ENCODE data around the gene OTULINL. TPM values are rescaled to one million over a fixed set of nuclear protein-coding genes. Genes with fewer than 3 reads are reported as not detected.
A peak's percentile ranks its signal among the peaks of the same experiment; 100 is the strongest.

Gene OTULINL
- total RNA-seq, 5 donors from 2014 or later (not counting 1 experiment from before 2014, with no cell fraction given): 30.0 to 50.1 (median 32.6) TPM

GRCh38 chr5:14560091-14560595 lies 21.4 kb upstream of the OTULINL start:
- Histone ChIP-seq H3K36me3 (ENCODE audit: control insufficient read depth in 2 of 2, extremely low read depth in 1 of 2, insufficient read depth in 1 of 2, low read length in 1 of 2) (no peaks in the 10 kb centered on the region), H3K27me3 (replicated peaks in 1 of 2; ENCODE audit: control insufficient read depth in 2 of 2, extremely low read depth in 1 of 2, insufficient read depth in 2 of 2, low read length in 1 of 2) (peaks cover 0 to 4% of the 10 kb centered on the region in 2 experiments), H3K9me3 (no peaks in the 10 kb centered on the region), H3K4me3 (ENCODE audit: control insufficient read depth in 1 of 2, extremely low read depth in 1 of 2, low read length in 1 of 2) (peak overlapping the region; percentile 0 to 39), H3K27ac (ENCODE audit: low read length) (no peak overlapping the region), H3K4me1 (ENCODE audit: control insufficient read depth in 1 of 2, extremely low read depth in 1 of 2, insufficient read depth in 2 of 2, low read length in 2 of 2) (peaks cover 8 to 19% of the 10 kb centered on the region in 2 experiments)
- WGBS (ENCODE audit: insufficient coverage): 10% methylated on average over 2 of the region's 10 CpGs
- Mint-ChIP-seq H3K27ac (peak overlapping the region; percentile 56 to 66), H3K36me3 (no peaks in the 10 kb centered on the region), H3K4me1 (peaks cover 21 to 27% (median 21%) of the 10 kb centered on the region in 3 donors), H3K27me3 (no peaks in the 10 kb centered on the region), H3K9me3 (no peaks in the 10 kb centered on the region), H3K4me3 (peak overlapping the region; percentile 29 to 68 (median 64))
- CTCF ChIA-PET: no interaction called here
- DNase-seq: peak in 6 of 35 experiments; percentile 3 to 36 (median 18)
- peak; percentile 58 to 83 (median 77) for ATAC-seq (replicated peaks in 1 of 4)
- POLR2A ChIA-PET: no interaction called here

GRCh38 chr5:14561741-14562140 lies 19.9 kb upstream of the OTULINL start:
- no peak overlapping the region for H3K4me3 ChIP-seq (ENCODE audit: control insufficient read depth in 1 of 2, extremely low read depth in 1 of 2, low read length in 1 of 2)
- Mint-ChIP-seq H3K4me3 (no peak overlapping the region), H3K27ac (no peak overlapping the region), H3K9me3 (peaks cover 0 to 5% (median 0%) of the 10 kb centered on the region in 3 donors), H3K27me3 (no peaks in the 10 kb centered on the region), H3K36me3 (no peaks in the 10 kb centered on the region), H3K4me1 (peaks cover 21 to 27% (median 21%) of the 10 kb centered on the region in 3 donors)
- ChIA-PET CTCF (interaction anchor here in 1 of 2 donors (0.6 kb wide), 1 partner anchor 1076 kb away, joined by 3 read pairs; no protein-coding TSS in a partner anchor), POLR2A (interaction anchor here in 1 of 2 donors (0.5 kb wide), 1 partner anchor 1918 kb away, joined by 3 read pairs; no protein-coding TSS in a partner anchor)
- peaks cover 8 to 19% of the 10 kb centered on the region in 2 experiments for H3K4me1 ChIP-seq (ENCODE audit: control insufficient read depth in 1 of 2, extremely low read depth in 1 of 2, insufficient read depth in 2 of 2, low read length in 2 of 2)
- no CpG with 5 or more reads among the region's 3 CpGs for WGBS (ENCODE audit: insufficient coverage)
- DNase-seq (no peak), ATAC-seq (replicated peaks in 1 of 4) (no peak)
- no peak overlapping the region for H3K27ac ChIP-seq (ENCODE audit: low read length)
- H3K36me3 ChIP-seq (ENCODE audit: control insufficient read depth in 2 of 2, extremely low read depth in 1 of 2, insufficient read depth in 1 of 2, low read length in 1 of 2): no peaks in the 10 kb centered on the region
- no peaks in the 10 kb centered on the region for H3K9me3 ChIP-seq
- H3K27me3 ChIP-seq (replicated peaks in 1 of 2; ENCODE audit: control insufficient read depth in 2 of 2, extremely low read depth in 1 of 2, insufficient read depth in 2 of 2, low read length in 1 of 2): peaks cover 0 to 4% of the 10 kb centered on the region in 2 experiments

GRCh38 chr5:14568333-14568732 lies 13.3 kb upstream of the OTULINL start:
- no CpG with 5 or more reads among the region's 1 CpG for WGBS (ENCODE audit: insufficient coverage)
- H3K4me3 ChIP-seq (ENCODE audit: control insufficient read depth in 1 of 2, extremely low read depth in 1 of 2, low read length in 1 of 2): no peak overlapping the region

GRCh38 chr5:14569948-14570691 lies 11.5 kb upstream of the OTULINL start:
- ATAC-seq (replicated peaks in 1 of 4) (no peak), DNase-seq (no peak)
- ChIA-PET POLR2A (interaction anchor here in 1 of 2 donors (0.5 kb wide), 1 partner anchor 25 kb away, joined by 9 read pairs; no protein-coding TSS in a partner anchor), CTCF (interaction anchor here in 1 of 2 donors (1.6 kb wide), 1 partner anchor 9 kb away, joined by 5 read pairs; no protein-coding TSS in a partner anchor)
- Mint-ChIP-seq H3K36me3 (no peaks in the 10 kb centered on the region), H3K27me3 (no peaks in the 10 kb centered on the region), H3K27ac (no peak overlapping the region), H3K4me3 (no peak overlapping the region), H3K4me1 (no peaks in the 10 kb centered on the region), H3K9me3 (peaks cover 0 to 5% (median 0%) of the 10 kb centered on the region in 3 donors)
- no peak overlapping the region for H3K4me3 ChIP-seq (ENCODE audit: control insufficient read depth in 1 of 2, extremely low read depth in 1 of 2, low read length in 1 of 2)
- H3K36me3 ChIP-seq (ENCODE audit: control insufficient read depth in 2 of 2, extremely low read depth in 1 of 2, insufficient read depth in 1 of 2, low read length in 1 of 2): no peaks in the 10 kb centered on the region
- H3K27ac ChIP-seq (ENCODE audit: low read length): no peak overlapping the region
- H3K9me3 ChIP-seq: no peaks in the 10 kb centered on the region
- H3K27me3 ChIP-seq (replicated peaks in 1 of 2; ENCODE audit: control insufficient read depth in 2 of 2, extremely low read depth in 1 of 2, insufficient read depth in 2 of 2, low read length in 1 of 2): no peaks in the 10 kb centered on the region
- whole genome bisulfite sequencing (ENCODE audit: insufficient coverage): no CpG with 5 or more reads among the region's 4 CpGs
- no peaks in the 10 kb centered on the region for H3K4me1 ChIP-seq (ENCODE audit: control insufficient read depth in 1 of 2, extremely low read depth in 1 of 2, insufficient read depth in 2 of 2, low read length in 2 of 2)

More at GRCh38 chr5:14568333-14568732, 13.3 kb upstream of the OTULINL start:
- no peak for ATAC-seq (replicated peaks in 1 of 4)
- H3K27me3 ChIP-seq (replicated peaks in 1 of 2; ENCODE audit: control insufficient read depth in 2 of 2, extremely low read depth in 1 of 2, insufficient read depth in 2 of 2, low read length in 1 of 2): no peaks in the 10 kb centered on the region
- no peak for DNase-seq
- Mint-ChIP-seq H3K9me3 (peaks cover 0 to 5% (median 0%) of the 10 kb centered on the region in 3 donors), H3K27ac (no peak overlapping the region), H3K4me3 (no peak overlapping the region), H3K4me1 (no peaks in the 10 kb centered on the region), H3K36me3 (no peaks in the 10 kb centered on the region), H3K27me3 (no peaks in the 10 kb centered on the region)
- no peaks in the 10 kb centered on the region for H3K36me3 ChIP-seq (ENCODE audit: control insufficient read depth in 2 of 2, extremely low read depth in 1 of 2, insufficient read depth in 1 of 2, low read length in 1 of 2)
- no peaks in the 10 kb centered on the region for H3K9me3 ChIP-seq
- H3K4me1 ChIP-seq (ENCODE audit: control insufficient read depth in 1 of 2, extremely low read depth in 1 of 2, insufficient read depth in 2 of 2, low read length in 2 of 2): no peaks in the 10 kb centered on the region
- H3K27ac ChIP-seq (ENCODE audit: low read length): no peak overlapping the region
- ChIA-PET POLR2A (no interaction called here), CTCF (no interaction called here)

- no peaks in the 10 kb centered on the region for H3K36me3 ChIP-seq (ENCODE audit: control insufficient read depth in 2 of 2, extremely low read depth in 1 of 2, insufficient read depth in 1 of 2, low read length in 1 of 2)
- Mint-ChIP-seq H3K27ac (no peak overlapping the region), H3K4me3 (no peak overlapping the region), H3K4me1 (no peaks in the 10 kb centered on the region), H3K27me3 (no peaks in the 10 kb centered on the region), H3K36me3 (no peaks in the 10 kb centered on the region), H3K9me3 (no peaks in the 10 kb centered on the region)
- no peak for DNase-seq
- no CpG with 5 or more reads among the region's 1 CpG for WGBS (ENCODE audit: insufficient coverage)
- H3K27me3 ChIP-seq (replicated peaks in 1 of 2; ENCODE audit: control insufficient read depth in 2 of 2, extremely low read depth in 1 of 2, insufficient read depth in 2 of 2, low read length in 1 of 2): no peaks in the 10 kb centered on the region
- no peaks in the 10 kb centered on the region for H3K9me3 ChIP-seq
- ChIA-PET POLR2A (no interaction called here), CTCF (no interaction called here)
- no peak for ATAC-seq (replicated peaks in 1 of 4)
- no peaks in the 10 kb centered on the region for H3K4me1 ChIP-seq (ENCODE audit: control insufficient read depth in 1 of 2, extremely low read depth in 1 of 2, insufficient read depth in 2 of 2, low read length in 2 of 2)
- H3K27ac ChIP-seq (ENCODE audit: low read length): no peak overlapping the region
- no peak overlapping the region for H3K4me3 ChIP-seq (ENCODE audit: control insufficient read depth in 1 of 2, extremely low read depth in 1 of 2, low read length in 1 of 2)
Observed at GRCh38 chr5:14571901-14572300, 9.7 kb upstream of the OTULINL start.

GRCh38 chr5:14572385-14572784 lies 9.2 kb upstream of the OTULINL start:
- no peaks in the 10 kb centered on the region for H3K27me3 Mint-ChIP-seq
- no peak overlapping the region for H3K4me3 ChIP-seq (ENCODE audit: control insufficient read depth in 1 of 2, extremely low read depth in 1 of 2, low read length in 1 of 2)
- no peak overlapping the region for H3K4me3 Mint-ChIP-seq
- no peaks in the 10 kb centered on the region for H3K4me1 ChIP-seq (ENCODE audit: control insufficient read depth in 1 of 2, extremely low read depth in 1 of 2, insufficient read depth in 2 of 2, low read length in 2 of 2)
- H3K36me3 ChIP-seq (ENCODE audit: control insufficient read depth in 2 of 2, extremely low read depth in 1 of 2, insufficient read depth in 1 of 2, low read length in 1 of 2): no peaks in the 10 kb centered on the region
- ChIA-PET POLR2A (no interaction called here), CTCF (no interaction called here)
- no peaks in the 10 kb centered on the region for H3K27me3 ChIP-seq (replicated peaks in 1 of 2; ENCODE audit: control insufficient read depth in 2 of 2, extremely low read depth in 1 of 2, insufficient read depth in 2 of 2, low read length in 1 of 2)
- H3K9me3 ChIP-seq: no peaks in the 10 kb centered on the region
- no peak for ATAC-seq (replicated peaks in 1 of 4)
- H3K27ac Mint-ChIP-seq: no peak overlapping the region
- H3K36me3 Mint-ChIP-seq: no peaks in the 10 kb centered on the region
- no peak for DNase-seq
- no peak overlapping the region for H3K27ac ChIP-seq (ENCODE audit: low read length)
- no peaks in the 10 kb centered on the region for H3K9me3 Mint-ChIP-seq
- H3K4me1 Mint-ChIP-seq: no peaks in the 10 kb centered on the region

Data from T-cell (primary cell).